Upper lobe of left lung (tissue), 6 donors: ENCODE data around the gene FLACC1. TPM values are rescaled to one million over a fixed set of nuclear protein-coding genes. Genes with fewer than 3 reads are reported as not detected.

ENCODE experiments used
- ATAC-seq, 2 donors: fragments of 200-7000 bp; cut with Tn5 transposase; one replicate each; pipeline ENCODE4 v1.9.1; 2022; ENCODE audit warnings: mild to moderate bottlenecking in 2 of 2, moderate library complexity in 2 of 2; ENCODE audit not compliant: low FRiP score in 2 of 2
- DNase-seq, 2 donors: peaks; one replicate each; pipeline ENCODE4 v3.0.0-alpha.2; 2019 to 2020
- H3K27ac ChIP-seq, 4 donors: fragments of 200-600 bp; sonication (generic); one replicate each; pipeline ENCODE4 v1.5.1; 2016 to 2019
- H3K27me3 ChIP-seq, 4 donors: fragments of 200-600 bp; sonication (generic); one replicate each; pipeline ENCODE4 v1.5.1; 2017 to 2019
- H3K36me3 ChIP-seq, 4 donors: fragments of 200-600 bp; sonication (generic); one replicate each; pipeline ENCODE4 v1.5.1; 2016 to 2019
- H3K4me1 ChIP-seq, 4 donors: fragments of 200-600 bp; sonication (generic); one replicate each; pipeline ENCODE4 v1.5.1; 2018 to 2019
- H3K4me3 ChIP-seq, 4 donors: fragments of 200-600 bp; sonication (generic); one replicate each; pipeline ENCODE4 v1.5.1; 2017 to 2019; ENCODE audit warnings: mild to moderate bottlenecking in 2 of 4, moderate library complexity in 1 of 4
- H3K9me3 ChIP-seq, 4 donors: fragments of 200-600 bp; sonication (generic); one replicate each; pipeline ENCODE4 v1.5.1; 2018 to 2019
- EP300 ChIP-seq, 4 donors: sonication (generic); formaldehyde crosslinking; IDR thresholded peaks; one replicate each; pipeline ENCODE4 v1.5.1; 2017; ENCODE audit warnings: antibody characterized with exemption in 4 of 4, control low read depth in 2 of 4
- POLR2A ChIP-seq, 4 donors: fragments of 450-650 bp; IDR thresholded peaks; one replicate each; pipeline ENCODE4 v1.5.1; 2016 to 2017; ENCODE audit warnings: antibody characterized with exemption in 4 of 4, mild to moderate bottlenecking in 2 of 4
- POLR2AphosphoS5 ChIP-seq, 2 donors: sonication (generic); formaldehyde crosslinking; IDR thresholded peaks; one replicate each; pipeline ENCODE4 v1.5.1; 2017; ENCODE audit warnings: antibody characterized with exemption in 2 of 2
- WGBS, 2 donors: methylation state at CpG; one replicate each; pipeline ENCODE4 v1.1.5; 2017 to 2018; 5-methylcytosine and 5-hydroxymethylcytosine counted together
- total RNA-seq, 6 donors: library from RNA; depleted of rRNA in 4 of 6; stranded (reverse); fragments of >200 nt in 4 of 6; gene quantifications; one replicate each; pipeline versions ENCODE4 v1.1.0 to v1.2.1, GENCODE V29; 2016 to 2021
- TF ChIP-seq, protein P1 (sequence below), 6 experiments: fragments of 450-650 bp in 4 of 6; fragments of 200-600 bp in 2 of 6; sonication (generic) in 2 of 6; IDR thresholded peaks; one replicate each; pipeline ENCODE4 v1.5.1; 2016 to 2019; ENCODE audit warnings: antibody characterized with exemption in 6 of 6
- donor health status: DM: no; HTN: no; CAD: no; lungs with moderate emphysema.
- donor health status: DM: no; HTN: yes; CAD: no; lungs with severe emphysema.

Gene FLACC1
- total RNA-seq, 6 donors from 2014 or later = 1.1 to 19.4 (median 6.7) TPM

DNA sequence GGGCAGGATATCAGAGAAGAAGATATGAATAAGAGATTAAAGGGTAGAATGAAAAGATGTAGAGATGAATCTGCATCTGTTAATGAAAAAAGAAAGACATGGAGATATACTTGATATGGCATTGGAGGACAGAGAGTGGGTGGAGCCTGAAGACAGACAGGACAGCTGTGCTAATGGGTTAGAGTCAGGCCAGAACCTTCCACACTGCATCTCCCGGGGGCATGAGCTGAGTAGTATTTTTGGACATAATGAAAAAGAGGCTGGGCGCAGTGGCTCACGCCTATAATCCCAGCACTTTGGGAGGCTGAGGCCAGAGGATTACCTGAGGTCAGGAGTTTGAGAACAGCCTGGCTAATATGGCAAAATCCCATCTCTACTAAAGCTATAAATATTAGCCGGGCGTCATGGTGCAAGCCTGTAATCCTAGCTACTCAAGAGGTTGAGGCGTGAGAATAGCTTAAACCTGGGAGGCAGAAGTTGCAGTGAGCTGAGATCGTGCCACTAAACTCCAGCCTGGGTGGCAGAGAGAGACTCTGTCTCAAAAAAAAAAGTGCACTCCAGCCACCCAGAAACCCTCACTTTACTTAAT, 11.4 kb downstream of the FLACC1 start:
- Histone ChIP-seq H3K4me1 (no peaks in the 10 kb centered on the region), H3K27me3 (no peaks in the 10 kb centered on the region), H3K27ac (no peak overlapping the region), H3K36me3 (peaks cover 0 to 27% (median 2%) of the 10 kb centered on the region in 4 donors), H3K9me3 (no peaks in the 10 kb centered on the region), H3K4me3 (no peak overlapping the region)
- DNase-seq (no peak), ATAC-seq (no peak)
- TF ChIP-seq, protein P1, sequence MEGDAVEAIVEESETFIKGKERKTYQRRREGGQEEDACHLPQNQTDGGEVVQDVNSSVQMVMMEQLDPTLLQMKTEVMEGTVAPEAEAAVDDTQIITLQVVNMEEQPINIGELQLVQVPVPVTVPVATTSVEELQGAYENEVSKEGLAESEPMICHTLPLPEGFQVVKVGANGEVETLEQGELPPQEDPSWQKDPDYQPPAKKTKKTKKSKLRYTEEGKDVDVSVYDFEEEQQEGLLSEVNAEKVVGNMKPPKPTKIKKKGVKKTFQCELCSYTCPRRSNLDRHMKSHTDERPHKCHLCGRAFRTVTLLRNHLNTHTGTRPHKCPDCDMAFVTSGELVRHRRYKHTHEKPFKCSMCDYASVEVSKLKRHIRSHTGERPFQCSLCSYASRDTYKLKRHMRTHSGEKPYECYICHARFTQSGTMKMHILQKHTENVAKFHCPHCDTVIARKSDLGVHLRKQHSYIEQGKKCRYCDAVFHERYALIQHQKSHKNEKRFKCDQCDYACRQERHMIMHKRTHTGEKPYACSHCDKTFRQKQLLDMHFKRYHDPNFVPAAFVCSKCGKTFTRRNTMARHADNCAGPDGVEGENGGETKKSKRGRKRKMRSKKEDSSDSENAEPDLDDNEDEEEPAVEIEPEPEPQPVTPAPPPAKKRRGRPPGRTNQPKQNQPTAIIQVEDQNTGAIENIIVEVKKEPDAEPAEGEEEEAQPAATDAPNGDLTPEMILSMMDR (IDR thresholded peaks at IDR 0.05) = no peak
- no peak for TF ChIP-seq POLR2AphosphoS5 (IDR thresholded peaks at IDR 0.05)
- TF ChIP-seq EP300 (IDR thresholded peaks at IDR 0.05) = no peak
- no peak for TF ChIP-seq POLR2A (IDR thresholded peaks at IDR 0.05)
- WGBS, 2 donors = 92 to 94% methylated on average over 7 of the region's 7 CpGs

DNA sequence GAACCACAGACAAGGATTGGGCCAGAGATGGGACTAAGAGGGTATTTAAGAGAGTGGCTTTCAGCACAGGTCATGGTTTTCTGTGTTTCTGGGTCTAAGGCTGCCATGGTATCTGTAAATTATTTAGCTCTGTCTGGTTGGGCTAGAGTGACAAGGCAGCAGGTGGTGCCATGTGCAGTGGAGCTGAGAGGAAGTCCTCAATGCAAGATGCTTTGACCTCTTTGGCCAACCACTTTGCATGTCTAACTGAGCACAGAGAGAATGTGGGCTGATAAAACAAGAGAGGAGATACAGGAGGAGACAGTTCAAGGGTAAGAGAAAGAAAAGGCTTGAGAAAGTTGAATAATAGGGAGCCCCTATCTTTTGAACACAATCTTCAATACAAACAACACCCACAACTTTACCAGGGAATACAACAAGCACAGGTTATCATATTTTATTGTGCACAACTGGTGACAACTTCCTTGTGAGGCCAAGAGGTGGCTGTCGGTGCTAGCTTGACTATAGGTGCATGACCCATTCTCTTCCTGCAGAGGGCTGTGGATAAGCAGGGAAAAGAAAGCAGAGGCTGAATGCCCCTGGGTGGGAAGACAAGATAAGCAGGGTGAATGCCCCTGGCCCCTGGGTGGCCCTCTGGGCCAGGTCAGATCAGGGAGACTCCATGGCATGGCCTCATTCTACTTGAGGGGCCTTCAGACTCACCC, 12.3 kb downstream of the FLACC1 start:
- DNase-seq (no peak), ATAC-seq (no peak)
- Histone ChIP-seq H3K27me3 (no peaks in the 10 kb centered on the region), H3K4me3 (no peak overlapping the region), H3K36me3 (peaks cover 0 to 26% (median under 1%) of the 10 kb centered on the region in 4 donors), H3K4me1 (no peaks in the 10 kb centered on the region), H3K9me3 (no peaks in the 10 kb centered on the region), H3K27ac (no peak overlapping the region)
- TF ChIP-seq, protein P1 (IDR thresholded peaks at IDR 0.05) = no peak
- TF ChIP-seq EP300 (IDR thresholded peaks at IDR 0.05) = no peak
- no peak for TF ChIP-seq POLR2A (IDR thresholded peaks at IDR 0.05)
- no peak for TF ChIP-seq POLR2AphosphoS5 (IDR thresholded peaks at IDR 0.05)
- WGBS, 2 donors = 50 to 72% methylated on average over 1 of the region's 1 CpG

DNA sequence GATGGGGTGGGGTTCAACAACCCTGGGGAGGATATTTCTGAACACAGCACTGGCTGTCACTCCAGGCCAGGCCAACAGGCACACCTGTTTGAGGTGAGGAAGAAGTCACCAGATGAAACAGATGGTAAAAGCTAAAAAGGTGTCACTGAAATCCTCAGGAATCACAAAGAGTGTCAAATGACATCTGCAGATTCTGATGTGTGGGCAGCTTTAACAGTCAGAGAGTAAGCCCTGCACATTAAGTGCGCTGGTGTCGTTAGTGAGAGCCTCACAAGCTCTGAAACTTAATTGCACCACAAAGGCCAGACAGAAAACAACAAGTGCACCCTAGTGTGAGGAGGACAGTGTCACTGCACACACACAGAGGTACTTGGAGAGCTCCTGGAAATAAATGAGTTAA, 13.6 kb downstream of the FLACC1 start:
- H3K36me3 ChIP-seq = peaks cover 0 to 23% (median 0%) of the 10 kb centered on the region in 4 donors
- no peaks in the 10 kb centered on the region for H3K9me3 ChIP-seq
- no peak overlapping the region for H3K27ac ChIP-seq
- 92 to 100% methylated on average over 2 of the region's 2 CpGs for WGBS, 2 donors
- TF ChIP-seq POLR2A (IDR thresholded peaks at IDR 0.05) = no peak
- no peak for TF ChIP-seq POLR2AphosphoS5 (IDR thresholded peaks at IDR 0.05)
- TF ChIP-seq, protein P1 (IDR thresholded peaks at IDR 0.05) = no peak
- no peak for TF ChIP-seq EP300 (IDR thresholded peaks at IDR 0.05)
- no peaks in the 10 kb centered on the region for H3K27me3 ChIP-seq
- no peak overlapping the region for H3K4me3 ChIP-seq
- ATAC-seq (no peak), DNase-seq (no peak)
- no peaks in the 10 kb centered on the region for H3K4me1 ChIP-seq

DNA sequence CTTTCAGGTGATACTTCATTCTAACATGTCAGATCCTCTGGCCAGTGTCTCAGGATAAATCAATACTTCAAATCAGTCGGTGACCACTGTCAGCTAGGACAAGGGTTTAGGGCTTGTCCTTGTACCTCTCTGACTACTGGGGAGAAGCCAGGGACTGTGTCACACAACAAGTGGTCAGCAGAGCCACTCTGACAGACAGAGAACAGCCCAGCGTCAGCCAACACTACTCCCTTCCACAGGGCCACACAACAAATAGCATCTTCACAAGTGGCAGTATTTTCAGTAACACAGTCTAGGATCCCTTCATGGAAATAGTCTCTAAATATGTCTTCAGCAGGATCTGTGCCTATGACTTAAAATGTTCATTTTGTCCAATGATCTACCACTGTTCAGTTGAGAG, 14.2 kb downstream of the FLACC1 start:
- Histone ChIP-seq H3K36me3 (peaks cover 0 to 17% (median 0%) of the 10 kb centered on the region in 4 donors), H3K9me3 (no peaks in the 10 kb centered on the region), H3K4me3 (no peak overlapping the region), H3K4me1 (no peaks in the 10 kb centered on the region), H3K27me3 (no peaks in the 10 kb centered on the region), H3K27ac (no peak overlapping the region)
- no peak for ATAC-seq
- TF ChIP-seq, protein P1 (IDR thresholded peaks at IDR 0.05) = no peak
- TF ChIP-seq EP300 (IDR thresholded peaks at IDR 0.05) (no peak), POLR2AphosphoS5 (IDR thresholded peaks at IDR 0.05) (no peak), POLR2A (IDR thresholded peaks at IDR 0.05) (no peak)
- DNase-seq = no peak
- WGBS, 2 donors = 84 to 100% methylated on average over 2 of the region's 2 CpGs
